ENCODE measurements around the gene CTDSP1.

The CTDSP1 gene

DNA sequence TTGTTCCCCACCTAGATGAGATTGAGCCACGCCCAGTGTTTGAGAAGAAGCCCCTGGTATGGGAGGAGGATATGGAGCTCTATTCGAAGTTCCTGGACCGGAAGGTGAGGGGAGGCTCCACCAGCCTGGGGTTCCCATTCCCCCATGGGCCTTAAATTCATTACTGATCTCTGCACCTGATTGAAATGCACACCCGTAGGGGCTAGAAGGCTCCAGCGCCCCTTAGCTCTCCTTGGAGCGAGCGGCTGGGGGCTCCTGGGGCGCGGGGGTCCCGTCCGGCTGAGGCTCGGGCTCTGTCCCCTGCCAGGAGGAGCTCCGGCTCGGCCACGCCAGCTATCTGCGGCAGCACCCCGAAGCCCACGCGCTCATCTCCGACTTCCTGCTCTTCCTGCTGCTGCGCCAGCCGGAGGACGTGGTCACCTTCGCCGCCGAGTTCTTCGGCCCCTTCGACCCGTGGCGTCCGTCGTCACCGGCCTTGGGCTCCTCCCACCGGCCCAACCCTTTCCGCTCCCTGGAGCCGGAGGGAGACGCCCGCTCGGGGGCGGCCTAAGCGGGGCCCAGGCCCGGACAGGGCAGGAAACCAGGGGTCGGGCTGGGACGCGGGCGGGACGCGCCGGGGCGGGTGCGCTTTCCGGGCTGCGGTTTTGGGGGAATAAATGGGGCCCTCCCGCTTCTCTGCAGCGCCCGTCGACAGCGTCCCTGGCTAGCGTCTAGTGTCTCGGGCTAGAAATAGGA, 32.1 kb upstream of the CTDSP1 start:
- TF ChIP-seq, protein P1, sequence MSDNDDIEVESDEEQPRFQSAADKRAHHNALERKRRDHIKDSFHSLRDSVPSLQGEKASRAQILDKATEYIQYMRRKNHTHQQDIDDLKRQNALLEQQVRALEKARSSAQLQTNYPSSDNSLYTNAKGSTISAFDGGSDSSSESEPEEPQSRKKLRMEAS (IDR thresholded peaks at IDR 0.05): peak; percentile 85
- TF ChIP-seq TEAD4 (IDR thresholded peaks at IDR 0.05): no peak
- peak; percentile 89 for TF ChIP-seq ZBTB7A (IDR thresholded peaks at IDR 0.05; ENCODE audit: low read depth)
- 0 out of 2 replicates have a peak, but pooled peaks have one; percentile 18 for TF ChIP-seq YY1 (IDR thresholded peaks at IDR 0.05; ENCODE audit: low read depth)
- TF ChIP-seq CREB1 (IDR thresholded peaks at IDR 0.05; ENCODE audit: low read depth): no peak; the same call in 1 of the 2 replicates
- TF ChIP-seq, protein P2, sequence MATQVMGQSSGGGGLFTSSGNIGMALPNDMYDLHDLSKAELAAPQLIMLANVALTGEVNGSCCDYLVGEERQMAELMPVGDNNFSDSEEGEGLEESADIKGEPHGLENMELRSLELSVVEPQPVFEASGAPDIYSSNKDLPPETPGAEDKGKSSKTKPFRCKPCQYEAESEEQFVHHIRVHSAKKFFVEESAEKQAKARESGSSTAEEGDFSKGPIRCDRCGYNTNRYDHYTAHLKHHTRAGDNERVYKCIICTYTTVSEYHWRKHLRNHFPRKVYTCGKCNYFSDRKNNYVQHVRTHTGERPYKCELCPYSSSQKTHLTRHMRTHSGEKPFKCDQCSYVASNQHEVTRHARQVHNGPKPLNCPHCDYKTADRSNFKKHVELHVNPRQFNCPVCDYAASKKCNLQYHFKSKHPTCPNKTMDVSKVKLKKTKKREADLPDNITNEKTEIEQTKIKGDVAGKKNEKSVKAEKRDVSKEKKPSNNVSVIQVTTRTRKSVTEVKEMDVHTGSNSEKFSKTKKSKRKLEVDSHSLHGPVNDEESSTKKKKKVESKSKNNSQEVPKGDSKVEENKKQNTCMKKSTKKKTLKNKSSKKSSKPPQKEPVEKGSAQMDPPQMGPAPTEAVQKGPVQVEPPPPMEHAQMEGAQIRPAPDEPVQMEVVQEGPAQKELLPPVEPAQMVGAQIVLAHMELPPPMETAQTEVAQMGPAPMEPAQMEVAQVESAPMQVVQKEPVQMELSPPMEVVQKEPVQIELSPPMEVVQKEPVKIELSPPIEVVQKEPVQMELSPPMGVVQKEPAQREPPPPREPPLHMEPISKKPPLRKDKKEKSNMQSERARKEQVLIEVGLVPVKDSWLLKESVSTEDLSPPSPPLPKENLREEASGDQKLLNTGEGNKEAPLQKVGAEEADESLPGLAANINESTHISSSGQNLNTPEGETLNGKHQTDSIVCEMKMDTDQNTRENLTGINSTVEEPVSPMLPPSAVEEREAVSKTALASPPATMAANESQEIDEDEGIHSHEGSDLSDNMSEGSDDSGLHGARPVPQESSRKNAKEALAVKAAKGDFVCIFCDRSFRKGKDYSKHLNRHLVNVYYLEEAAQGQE (IDR thresholded peaks at IDR 0.05; ENCODE audit: low read depth): no peak
- no peak for TF ChIP-seq FOXM1 (IDR thresholded peaks at IDR 0.05; ENCODE audit: borderline replicate concordance, low read depth)
- TF ChIP-seq EGR1 (IDR thresholded peaks at IDR 0.05): peak; percentile 40; the same call in 1 of the 2 replicates
- peak; percentile 16; the same call in 1 of the 2 replicates for TF ChIP-seq USF1 (IDR thresholded peaks at IDR 0.05)
- TF ChIP-seq TCF12 (IDR thresholded peaks at IDR 0.05; ENCODE audit: low read depth): peak; percentile 37; the same call in 1 of the 2 replicates
- no peak for TF ChIP-seq EP300 (IDR thresholded peaks at IDR 0.05; ENCODE audit: borderline replicate concordance)
- peak; percentile 76 for TF ChIP-seq TAF1 (IDR thresholded peaks at IDR 0.05; ENCODE audit: low read depth)
- 0 out of 2 replicates have a peak, but pooled peaks have one; percentile 12 for TF ChIP-seq NFIC (IDR thresholded peaks at IDR 0.05)
- TF ChIP-seq CEBPB (IDR thresholded peaks at IDR 0.05): no peak
- TF ChIP-seq RAD21 (IDR thresholded peaks at IDR 0.05; ENCODE audit: low read depth): no peak; the same call in 1 of the 2 replicates

DNA sequence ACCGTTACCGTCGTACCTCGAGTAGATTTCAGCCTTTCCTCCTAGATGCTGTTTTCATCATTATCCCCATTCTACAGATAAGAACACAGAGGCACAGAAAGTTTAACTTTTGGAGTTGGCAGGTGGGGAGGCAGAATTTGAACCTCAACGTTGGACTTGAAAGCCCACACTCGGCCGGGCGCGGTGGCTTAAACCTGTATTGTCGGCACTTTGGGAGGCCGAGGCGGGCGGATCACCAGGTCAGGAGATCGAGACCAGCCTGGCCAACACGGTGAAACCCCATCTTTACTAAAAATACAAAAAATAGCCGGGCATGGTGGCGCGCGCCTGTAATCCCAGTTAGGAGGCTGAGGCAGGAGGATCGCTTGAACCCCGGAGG, 31.5 kb upstream of the CTDSP1 start:
- no peak for TF ChIP-seq EGR1 (IDR thresholded peaks at IDR 0.05)
- TF ChIP-seq NFIC (IDR thresholded peaks at IDR 0.05): no peak
- no peak for TF ChIP-seq TCF12 (IDR thresholded peaks at IDR 0.05; ENCODE audit: low read depth)
- TF ChIP-seq YY1 (IDR thresholded peaks at IDR 0.05; ENCODE audit: low read depth): no peak
- TF ChIP-seq USF1 (IDR thresholded peaks at IDR 0.05): no peak
- no peak for TF ChIP-seq ZBTB7A (IDR thresholded peaks at IDR 0.05; ENCODE audit: low read depth)
- no peak for TF ChIP-seq FOXM1 (IDR thresholded peaks at IDR 0.05; ENCODE audit: borderline replicate concordance, low read depth)
- TF ChIP-seq, protein P2 (IDR thresholded peaks at IDR 0.05; ENCODE audit: low read depth): no peak
- TF ChIP-seq, protein P1 (IDR thresholded peaks at IDR 0.05): no peak
- no peak for TF ChIP-seq CEBPB (IDR thresholded peaks at IDR 0.05)
- no peak for TF ChIP-seq TAF1 (IDR thresholded peaks at IDR 0.05; ENCODE audit: low read depth)
- no peak for TF ChIP-seq CREB1 (IDR thresholded peaks at IDR 0.05; ENCODE audit: low read depth)
- no peak for TF ChIP-seq RAD21 (IDR thresholded peaks at IDR 0.05; ENCODE audit: low read depth)
- TF ChIP-seq EP300 (IDR thresholded peaks at IDR 0.05; ENCODE audit: borderline replicate concordance): no peak
- no peak for TF ChIP-seq TEAD4 (IDR thresholded peaks at IDR 0.05)

DNA sequence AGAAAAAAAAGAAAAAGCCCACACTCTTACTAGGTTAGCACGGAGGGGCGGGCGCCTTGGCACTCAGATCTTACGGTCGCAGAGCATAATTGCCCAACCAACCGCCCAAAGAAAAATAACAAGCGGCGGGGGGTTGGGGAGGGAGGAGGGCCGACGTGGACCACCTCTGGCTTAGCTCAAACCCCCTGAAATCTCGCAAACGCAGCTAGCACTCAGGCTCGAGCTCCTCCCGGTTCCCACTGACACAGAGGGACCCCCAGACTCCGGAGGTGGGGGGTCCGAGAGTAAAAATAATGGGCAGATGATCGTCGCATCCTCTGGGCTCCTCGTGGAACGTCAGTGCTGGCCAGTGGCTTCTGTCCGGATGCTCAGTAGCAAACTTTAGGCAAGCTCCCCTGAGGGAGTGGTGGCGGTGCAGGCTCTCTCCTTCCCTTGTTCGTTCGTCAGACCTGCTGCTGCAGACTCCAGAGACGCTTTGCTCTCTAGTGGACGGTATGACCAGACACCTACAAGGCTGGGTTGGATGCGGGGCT, 31.0 kb upstream of the CTDSP1 start:
- no peak for TF ChIP-seq FOXM1 (IDR thresholded peaks at IDR 0.05; ENCODE audit: borderline replicate concordance, low read depth)
- TF ChIP-seq CREB1 (IDR thresholded peaks at IDR 0.05; ENCODE audit: low read depth): no peak
- TF ChIP-seq, protein P1 (IDR thresholded peaks at IDR 0.05): no peak
- TF ChIP-seq TAF1 (IDR thresholded peaks at IDR 0.05; ENCODE audit: low read depth): no peak
- no peak for TF ChIP-seq YY1 (IDR thresholded peaks at IDR 0.05; ENCODE audit: low read depth)
- no peak for TF ChIP-seq TCF12 (IDR thresholded peaks at IDR 0.05; ENCODE audit: low read depth)
- TF ChIP-seq RAD21 (IDR thresholded peaks at IDR 0.05; ENCODE audit: low read depth): no peak
- no peak for TF ChIP-seq EP300 (IDR thresholded peaks at IDR 0.05; ENCODE audit: borderline replicate concordance)
- no peak for TF ChIP-seq ZBTB7A (IDR thresholded peaks at IDR 0.05; ENCODE audit: low read depth)
- no peak for TF ChIP-seq CEBPB (IDR thresholded peaks at IDR 0.05)

DNA sequence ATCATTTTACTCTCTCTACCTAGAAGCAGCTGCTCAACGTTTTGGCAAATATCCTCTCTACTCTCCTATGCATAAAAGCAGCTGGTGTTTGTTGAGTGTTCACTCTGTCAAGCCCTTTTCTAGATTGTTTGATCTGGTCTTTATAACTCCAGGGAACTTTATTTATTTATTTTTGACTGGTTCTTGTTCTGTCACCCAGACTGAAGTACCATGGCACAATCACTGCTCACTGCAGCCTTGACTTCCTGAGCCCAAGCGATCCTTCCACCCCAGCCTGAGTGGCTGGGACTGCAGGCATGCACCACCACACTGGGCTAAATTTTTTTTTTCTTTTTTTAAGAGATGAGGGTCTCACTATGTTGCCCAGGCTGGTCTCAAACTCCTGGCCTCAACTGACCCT, 30.3 kb upstream of the CTDSP1 start:
- TF ChIP-seq NFIC (IDR thresholded peaks at IDR 0.05) (no peak), EP300 (IDR thresholded peaks at IDR 0.05; ENCODE audit: borderline replicate concordance) (no peak), EGR1 (IDR thresholded peaks at IDR 0.05) (no peak), FOXM1 (IDR thresholded peaks at IDR 0.05; ENCODE audit: borderline replicate concordance, low read depth) (no peak), ZBTB7A (IDR thresholded peaks at IDR 0.05; ENCODE audit: low read depth) (no peak), TCF12 (IDR thresholded peaks at IDR 0.05; ENCODE audit: low read depth) (no peak), YY1 (IDR thresholded peaks at IDR 0.05; ENCODE audit: low read depth) (no peak)
- TF ChIP-seq, protein P2 (IDR thresholded peaks at IDR 0.05; ENCODE audit: low read depth): no peak

Data from Ishikawa (cell line).